Amniotic epithelial cell (primary cell): ENCODE measurements around the gene FOXD2.
"Not testable (repeated sequence)": the region's sequence is repeated elsewhere in the genome, so short reads cannot be mapped to it uniquely, and the experiment has no call there.

Experiments
- DNase-seq: peaks from one replicate; pipeline ENCODE4 v3.0.0-alpha.2; 2010; ENCODE audit warnings: low read depth

The FOXD2 gene

GRCh38 chr1:47440599-47441081, 2.8 kb downstream of the FOXD2 start:
- no peak for DNase-seq

DNA sequence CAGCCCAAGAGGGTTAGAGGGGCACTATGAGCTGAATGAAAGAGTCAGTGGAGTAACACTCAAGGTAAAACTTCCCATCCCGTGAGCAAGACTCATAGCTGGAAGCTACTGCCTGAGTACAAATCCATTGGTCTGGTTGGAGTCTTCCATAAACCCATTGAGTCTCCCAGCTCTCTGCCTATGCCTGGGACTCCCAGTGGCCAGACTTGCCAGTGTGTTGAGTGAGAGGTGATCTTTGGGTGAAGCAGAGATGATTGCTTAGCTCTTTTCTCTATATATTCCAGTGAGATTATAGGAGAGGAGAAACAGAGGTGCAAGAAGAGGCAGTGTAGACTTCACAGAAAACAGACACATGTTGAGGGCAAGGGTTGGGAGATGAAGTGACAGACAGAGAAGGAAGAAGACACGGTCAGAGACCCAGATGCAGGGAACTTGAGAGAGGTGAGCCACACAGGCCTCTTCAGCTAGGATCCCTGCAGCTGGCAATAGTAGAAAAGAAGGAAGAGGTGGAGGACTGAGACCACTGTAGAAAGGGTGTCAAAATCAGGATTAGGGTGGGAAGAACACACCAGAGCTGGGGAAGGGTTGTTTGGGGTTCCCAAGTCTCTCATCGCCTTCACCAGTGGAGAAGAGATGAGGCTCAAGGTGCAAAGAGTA, 3.7 kb downstream of the FOXD2 start:
- no peak for DNase-seq

GRCh38 chr1:47442202-47442601, 4.4 kb downstream of the FOXD2 start:
- no peak for DNase-seq

- DNase-seq = no peak
These were observed 5.1 kb downstream of the FOXD2 start for GRCh38 chr1:47442842-47443529.

DNA sequence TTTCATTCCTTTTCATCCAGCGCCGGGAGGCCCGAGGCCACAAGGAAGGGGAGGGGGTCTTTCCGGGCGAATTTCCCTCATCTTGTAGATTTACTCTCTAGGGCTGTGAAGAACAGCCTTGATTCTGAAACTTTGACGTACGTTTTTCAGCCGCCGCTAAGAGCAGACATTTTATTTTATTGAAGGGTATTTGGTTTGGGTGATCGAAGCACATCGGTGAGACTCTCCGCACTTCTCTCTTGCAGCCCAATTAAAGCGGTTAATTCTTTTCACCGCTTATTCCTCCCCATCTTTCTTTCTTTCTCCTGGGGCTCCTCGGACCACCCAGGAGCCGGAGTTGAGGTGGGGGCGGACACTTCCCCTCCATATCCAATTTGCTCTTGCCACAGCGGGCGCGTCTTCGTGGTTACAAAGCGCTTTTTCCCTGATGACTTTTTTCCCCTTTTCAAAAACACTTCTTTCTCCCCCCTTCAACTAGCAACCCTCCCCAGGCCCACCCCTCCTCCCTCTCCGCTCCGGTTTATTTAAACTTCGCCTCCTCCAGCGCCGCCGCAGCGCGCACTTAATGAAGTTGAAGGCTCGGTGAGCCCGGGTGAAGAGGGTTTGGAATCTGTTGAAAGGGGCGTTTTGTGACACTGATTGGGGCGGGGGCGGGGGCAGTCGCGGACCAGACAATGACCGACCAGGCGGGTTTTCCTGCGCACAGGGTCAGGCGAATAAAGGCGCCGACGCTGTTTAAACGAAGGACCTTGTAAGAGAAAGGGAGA, 5.9 kb downstream of the FOXD2 start:
- no peak for DNase-seq

- no peak for DNase-seq
These were observed 6.4 kb downstream of the FOXD2 start for GRCh38 chr1:47444297-47444561.

GRCh38 chr1:47444562-47445465, 7.0 kb downstream of the FOXD2 start:
- no peak for DNase-seq

DNA sequence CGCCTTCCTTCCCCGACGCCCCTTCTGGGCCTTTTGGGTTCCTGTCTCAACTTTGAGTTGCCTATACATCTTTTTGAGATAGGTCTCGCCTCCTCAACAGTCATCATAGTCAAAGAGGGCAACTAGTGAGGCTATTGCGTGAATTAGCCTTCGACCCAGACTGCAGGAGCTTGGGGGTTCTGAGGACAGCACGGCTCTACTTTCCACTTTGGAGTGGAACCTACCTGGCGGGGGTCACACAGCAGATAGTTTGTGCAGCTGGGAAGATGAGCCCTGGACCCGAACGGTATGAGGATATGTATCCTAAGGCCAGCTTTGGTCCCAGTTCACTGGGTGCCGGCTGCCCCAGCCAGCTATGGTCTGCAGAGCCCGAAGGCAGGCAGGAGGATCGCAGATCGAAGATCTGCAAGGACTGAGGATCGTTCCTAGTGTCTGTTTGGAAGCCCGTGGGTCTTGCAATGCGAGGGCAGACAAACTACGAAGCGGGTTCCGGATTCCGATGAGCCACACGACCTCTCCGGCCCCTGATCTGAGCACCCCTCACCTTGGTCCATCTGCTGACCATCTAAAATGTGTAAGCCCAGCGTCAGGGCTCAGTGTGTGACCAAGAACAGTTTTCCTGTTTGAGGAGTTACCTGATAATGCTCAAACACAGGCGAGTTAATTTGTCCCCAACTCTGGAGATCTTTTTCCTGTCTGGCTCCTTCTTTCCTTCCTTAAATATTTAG, 8.1 kb downstream of the FOXD2 start:
- no peak for DNase-seq

- DNase-seq = no peak
These were observed 10.8 kb downstream of the FOXD2 start for GRCh38 chr1:47448462-47449222.

DNA sequence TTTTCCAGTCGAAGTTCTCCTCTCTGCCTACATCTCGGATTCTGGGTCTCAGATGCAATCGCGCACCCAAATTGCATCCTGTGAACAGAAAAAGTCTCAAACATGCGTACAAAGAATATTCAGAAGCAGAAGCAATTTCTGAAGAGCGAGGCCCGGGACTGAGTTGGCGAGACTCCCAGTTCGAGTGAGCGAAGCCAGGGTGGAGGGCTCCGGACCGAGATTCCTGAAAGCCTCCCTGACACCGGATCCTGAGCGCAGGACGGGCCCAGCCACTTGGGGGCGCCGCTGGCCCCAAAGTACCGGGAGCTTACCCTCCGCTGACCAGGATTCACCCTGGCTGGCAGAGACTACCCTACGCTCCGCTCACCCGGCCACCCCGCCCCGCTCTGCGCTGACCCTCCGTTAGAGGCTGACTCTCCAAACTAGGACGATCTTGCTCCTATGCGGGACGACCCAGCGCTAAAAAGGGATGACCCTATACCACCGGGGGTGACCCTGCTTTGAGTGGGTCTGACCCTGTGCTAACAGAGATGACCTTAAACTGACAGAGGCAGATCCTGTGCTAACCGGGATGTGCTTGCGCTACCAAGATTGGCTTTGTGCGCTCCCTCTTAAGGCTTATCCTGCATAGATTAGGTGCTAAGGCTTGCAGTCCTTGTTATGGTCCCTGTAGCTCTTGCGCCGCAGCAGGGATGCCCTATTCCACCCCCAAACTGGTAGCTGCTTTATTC, 12.1 kb downstream of the FOXD2 start:
- no peak for DNase-seq

DNA sequence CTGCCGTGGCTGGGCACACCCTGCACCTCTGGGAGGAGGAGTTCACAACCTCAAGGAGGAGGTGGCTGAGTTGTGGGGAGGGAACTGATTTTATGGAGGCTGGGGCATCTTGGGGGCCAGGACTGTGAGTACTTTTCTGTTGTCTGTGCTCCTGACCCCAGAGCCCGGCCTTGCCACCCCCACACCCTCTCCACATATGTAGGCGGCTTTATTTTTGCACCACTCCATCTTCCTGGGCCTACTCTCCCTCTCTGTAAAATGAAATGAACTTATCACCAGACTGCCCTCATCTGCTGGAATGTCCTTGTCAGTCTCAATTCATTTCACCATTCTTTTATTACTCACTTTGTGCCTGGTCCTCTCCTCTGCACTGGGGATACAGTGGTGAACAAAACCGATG, 12.8 kb downstream of the FOXD2 start:
- no peak for DNase-seq

GRCh38 chr1:47452426-47452825, 14.6 kb downstream of the FOXD2 start:
- no peak for DNase-seq

DNA sequence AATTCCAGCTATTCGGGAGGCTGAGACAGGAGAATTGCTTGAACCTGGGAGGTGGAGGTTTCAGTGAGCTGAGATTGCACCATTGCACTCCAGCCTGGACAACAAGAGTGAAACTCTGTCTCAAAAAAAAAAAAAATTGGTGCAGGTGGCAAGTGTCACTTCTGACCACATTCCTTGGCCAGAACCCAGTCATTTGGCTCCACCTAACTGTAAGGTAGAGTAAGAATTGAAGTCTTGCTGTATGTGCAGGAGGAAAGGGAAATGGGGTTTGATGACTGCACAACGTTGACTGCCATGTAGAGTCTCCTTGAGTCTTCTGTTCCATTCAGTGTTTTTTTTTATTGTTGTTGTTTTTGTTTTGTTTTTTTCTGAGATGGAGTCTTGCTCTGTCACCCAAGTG, 16.1 kb downstream of the FOXD2 start:
- DNase-seq = not testable (repeated sequence)

DNA sequence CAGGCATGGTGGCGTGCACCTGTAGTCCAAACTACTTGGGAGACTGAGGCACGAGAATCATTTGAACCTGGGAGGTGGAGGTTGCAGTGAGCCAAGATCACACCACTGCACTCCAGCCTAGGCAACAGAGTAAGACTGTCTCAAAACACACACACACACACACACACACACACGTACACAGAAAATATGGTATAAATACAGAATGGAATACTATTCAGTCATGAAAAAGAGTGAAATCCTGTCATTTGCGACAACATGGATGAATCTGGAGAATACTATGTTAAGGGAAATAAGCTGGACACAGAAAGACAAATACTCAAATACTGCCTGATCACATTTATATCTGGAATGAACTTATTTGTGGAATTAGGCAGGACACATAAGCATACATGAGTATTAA, 18.4 kb downstream of the FOXD2 start:
- no peak for DNase-seq

DNA sequence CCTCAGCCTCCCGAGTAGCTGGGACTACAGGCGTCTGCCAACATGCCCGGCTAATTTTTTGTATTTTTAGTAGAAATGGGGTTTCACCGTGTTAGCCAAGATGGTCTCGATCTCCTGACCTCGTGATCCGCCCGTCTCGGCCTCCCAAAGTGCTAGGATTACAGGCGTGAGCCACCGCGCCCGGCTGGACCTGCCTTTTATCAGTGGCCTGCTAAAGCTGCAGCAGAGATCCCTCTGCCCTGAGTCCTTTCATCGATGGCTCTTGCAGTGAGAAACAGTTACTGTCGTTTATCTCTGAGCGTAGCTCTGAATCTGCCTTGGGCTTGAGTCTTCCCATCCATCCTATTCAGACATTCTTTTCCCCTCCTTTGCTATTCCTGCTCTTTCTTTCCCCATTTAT, 19.7 kb downstream of the FOXD2 start:
- not testable (repeated sequence) for DNase-seq

GRCh38 chr1:47459253-47459788, 21.5 kb downstream of the FOXD2 start:
- DNase-seq = no peak

GRCh38 chr1:47460040-47460439, 22.2 kb downstream of the FOXD2 start:
- no peak for DNase-seq

- DNase-seq = no peak
These were observed 22.6 kb downstream of the FOXD2 start for GRCh38 chr1:47460456-47460855.

DNA sequence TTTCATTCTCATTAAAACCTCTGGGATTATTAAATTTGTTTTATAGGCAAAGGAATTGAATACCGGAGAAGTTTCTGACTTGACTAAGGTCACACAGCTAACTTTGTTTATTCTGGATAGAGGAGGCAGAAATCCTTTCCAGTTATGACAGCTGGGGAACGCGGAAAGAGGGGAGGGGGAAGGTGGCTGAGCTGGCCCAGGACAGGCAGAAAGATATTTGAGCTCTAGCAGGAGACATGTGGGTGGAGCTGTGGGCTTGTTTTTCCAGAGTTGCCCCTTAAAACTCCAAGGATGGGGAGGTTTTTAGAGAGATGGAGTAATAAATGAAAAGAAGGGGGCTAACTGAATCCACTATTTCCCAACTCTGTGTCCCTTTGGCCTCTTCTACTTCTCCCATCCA, 27.8 kb downstream of the FOXD2 start:
- DNase-seq = no peak
